GM06990 (cell line): Measurements from ENCODE around the gene CAMK2N1.

ENCODE experiments used
- DNase-seq: peaks from one replicate; pipeline ENCODE4 v3.0.0-alpha.2; 2011; ENCODE audit not compliant: insufficient read length; ENCODE audit errors: extremely low read depth
- H3K27me3 ChIP-seq: replicated peaks from 2 replicates; pipeline ENCODE4 v1.6.0; 2011; ENCODE audit warnings: low read length; ENCODE audit not compliant: control insufficient read depth, insufficient read depth
- H3K36me3 ChIP-seq: 2 replicates; pipeline ENCODE4 v1.5.1; 2011; ENCODE audit warnings: low read length; ENCODE audit not compliant: control insufficient read depth, insufficient read depth
- H3K4me3 ChIP-seq: replicated peaks from 2 replicates; pipeline ENCODE4 v1.5.1; 2011; ENCODE audit warnings: low read depth, mild to moderate bottlenecking, control low read depth, low read length
- CTCF ChIP-seq: IDR thresholded peaks from 2 replicates; pipeline ENCODE4 v1.5.1; 2011; ENCODE audit warnings: low read length, control low read depth, mild to moderate bottlenecking, inconsistent platforms; ENCODE audit not compliant: insufficient read depth, poor library complexity, severe bottlenecking

Gene CAMK2N1

GRCh38 chr1:20491866-20492265, 5.9 kb upstream of the CAMK2N1 start:
- no peaks in the 10 kb centered on the region for H3K36me3 ChIP-seq
- no peak for TF ChIP-seq CTCF
- H3K4me3 ChIP-seq, result no peak overlapping the region
- no peaks in the 10 kb centered on the region; the same call in none of the 2 replicates for H3K27me3 ChIP-seq
- DNase-seq, result no peak

GRCh38 chr1:20491178-20491577, 5.2 kb upstream of the CAMK2N1 start:
- H3K27me3 ChIP-seq, result no peaks in the 10 kb centered on the region; the same call in none of the 2 replicates
- no peaks in the 10 kb centered on the region for H3K36me3 ChIP-seq
- no peak for DNase-seq
- no peak overlapping the region for H3K4me3 ChIP-seq
- TF ChIP-seq CTCF, result no peak

- no peak for TF ChIP-seq CTCF
- Histone ChIP-seq H3K27me3 (no peaks in the 10 kb centered on the region; the same call in none of the 2 replicates), H3K4me3 (no peak overlapping the region), H3K36me3 (no peaks in the 10 kb centered on the region)
- DNase-seq, result no peak
Measured at GRCh38 chr1:20487236-20487590, 1.2 kb upstream of the CAMK2N1 start.

GRCh38 chr1:20486457-20487235, 636 bp upstream of the CAMK2N1 start:
- TF ChIP-seq CTCF, result no peak
- Histone ChIP-seq H3K36me3 (no peaks in the 10 kb centered on the region), H3K27me3 (no peaks in the 10 kb centered on the region; the same call in none of the 2 replicates), H3K4me3 (no peak overlapping the region)
- no peak for DNase-seq

- H3K36me3 ChIP-seq, result no peaks in the 10 kb centered on the region
- DNase-seq, result no peak
- no peaks in the 10 kb centered on the region; the same call in none of the 2 replicates for H3K27me3 ChIP-seq
- no peak overlapping the region for H3K4me3 ChIP-seq
- TF ChIP-seq CTCF, result no peak
Measured at GRCh38 chr1:20484519-20485462, 1.2 kb downstream of the CAMK2N1 start.
